ENCODE measurements around the gene CDC42BPA. TPM values are rescaled to one million over a fixed set of nuclear protein-coding genes. Genes with fewer than 3 reads are reported as not detected.

CDC42BPA gene
- polyA plus RNA-seq, 1 donor (not counting 4 experiments of a cell fraction or from before 2014, with no cell fraction given) = 9.2 TPM

GRCh38 chr1:227363825-227364224, 45.5 kb upstream of the CDC42BPA start:
- H3K4me1 ChIP-seq (ENCODE audit: control insufficient read depth, extremely low read depth, insufficient read depth, low read length) = no peaks in the 10 kb centered on the region
- H3K27me3 ChIP-seq (ENCODE audit: control insufficient read depth, extremely low read depth, insufficient read depth, low read length) = no peaks in the 10 kb centered on the region
- H3K4me3 ChIP-seq (ENCODE audit: control insufficient read depth in 2 of 3, extremely low read depth in 1 of 3, insufficient read depth in 2 of 3, low read depth in 1 of 3, low read length in 3 of 3) = no peak overlapping the region
- FAIRE-seq (no peak), DNase-seq (ENCODE audit: low read depth, low spot score) (no peak)
- no peaks in the 10 kb centered on the region for H3K9me3 ChIP-seq (ENCODE audit: control insufficient read depth, low read depth, low read length)
- H2AFZ ChIP-seq (ENCODE audit: control insufficient read depth, low read length) = no peak overlapping the region
- H3K9me1 ChIP-seq (ENCODE audit: control insufficient read depth, extremely low read depth, insufficient read depth, low read length) = no peaks in the 10 kb centered on the region
- dilution Hi-C loops (cut with MboI; ENCODE audit: extremely low pct_ligation_motif_present, low sequenced_read_pairs) = no loop called here
- no peak overlapping the region for H3K4me2 ChIP-seq (ENCODE audit: control insufficient read depth, extremely low read depth, insufficient read depth, low read depth, low read length)
- TF ChIP-seq, protein P1, sequence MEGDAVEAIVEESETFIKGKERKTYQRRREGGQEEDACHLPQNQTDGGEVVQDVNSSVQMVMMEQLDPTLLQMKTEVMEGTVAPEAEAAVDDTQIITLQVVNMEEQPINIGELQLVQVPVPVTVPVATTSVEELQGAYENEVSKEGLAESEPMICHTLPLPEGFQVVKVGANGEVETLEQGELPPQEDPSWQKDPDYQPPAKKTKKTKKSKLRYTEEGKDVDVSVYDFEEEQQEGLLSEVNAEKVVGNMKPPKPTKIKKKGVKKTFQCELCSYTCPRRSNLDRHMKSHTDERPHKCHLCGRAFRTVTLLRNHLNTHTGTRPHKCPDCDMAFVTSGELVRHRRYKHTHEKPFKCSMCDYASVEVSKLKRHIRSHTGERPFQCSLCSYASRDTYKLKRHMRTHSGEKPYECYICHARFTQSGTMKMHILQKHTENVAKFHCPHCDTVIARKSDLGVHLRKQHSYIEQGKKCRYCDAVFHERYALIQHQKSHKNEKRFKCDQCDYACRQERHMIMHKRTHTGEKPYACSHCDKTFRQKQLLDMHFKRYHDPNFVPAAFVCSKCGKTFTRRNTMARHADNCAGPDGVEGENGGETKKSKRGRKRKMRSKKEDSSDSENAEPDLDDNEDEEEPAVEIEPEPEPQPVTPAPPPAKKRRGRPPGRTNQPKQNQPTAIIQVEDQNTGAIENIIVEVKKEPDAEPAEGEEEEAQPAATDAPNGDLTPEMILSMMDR (optimal IDR thresholded peaks at IDR 0.05 in 1 of 3, IDR thresholded peaks at IDR 0.05 in 1 of 3, conservative IDR thresholded peaks at IDR 0.05 in 1 of 3; ENCODE audit: extremely low read depth in 1 of 3, insufficient read depth in 2 of 3, low read length in 3 of 3) = no peak
- TF ChIP-seq EZH2 (IDR thresholded peaks at IDR 0.05; ENCODE audit: low read length) = no peak
- no peaks in the 10 kb centered on the region for H3K36me3 ChIP-seq (ENCODE audit: control insufficient read depth in 2 of 2, extremely low read depth in 1 of 2, insufficient read depth in 2 of 2, low read length in 2 of 2)
- no peak overlapping the region for H3K27ac ChIP-seq (ENCODE audit: control insufficient read depth, insufficient read depth, low read length)
- H3K79me2 ChIP-seq (ENCODE audit: control insufficient read depth, insufficient read depth, low read length) = no peaks in the 10 kb centered on the region
- H4K20me1 ChIP-seq (ENCODE audit: control insufficient read depth, extremely low read depth, insufficient read depth, low read length) = no peaks in the 10 kb centered on the region
- no peak overlapping the region for H3K9ac ChIP-seq (ENCODE audit: control insufficient read depth, extremely low read depth, insufficient read depth, low read length)

DNA sequence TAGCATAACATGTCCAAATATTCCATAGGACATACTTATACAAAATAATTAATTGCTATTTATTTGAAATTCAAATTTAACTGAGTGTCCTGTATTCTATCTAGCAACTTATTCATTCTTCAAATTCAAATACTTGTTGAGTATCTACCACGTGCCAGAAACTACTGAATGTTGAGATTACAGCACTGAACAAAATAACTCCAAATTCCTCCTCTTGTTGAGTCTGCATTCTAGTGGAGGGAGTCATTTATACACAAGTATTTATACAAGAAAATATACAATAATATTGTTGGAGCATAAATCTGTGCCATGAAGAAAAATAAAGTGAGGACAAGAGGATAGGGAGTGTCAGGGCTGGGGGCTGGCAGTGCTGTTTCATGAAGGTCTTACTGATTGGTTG, 43.7 kb upstream of the CDC42BPA start:
- FAIRE-seq = no peak
- H3K4me2 ChIP-seq (ENCODE audit: control insufficient read depth, extremely low read depth, insufficient read depth, low read depth, low read length) = no peak overlapping the region

More for the DNA sequence above, 43.7 kb upstream of the CDC42BPA start:
- dilution Hi-C loops (cut with MboI; ENCODE audit: extremely low pct_ligation_motif_present, low sequenced_read_pairs) = no loop called here
- no peak overlapping the region for H2AFZ ChIP-seq (ENCODE audit: control insufficient read depth, low read length)
- no peak overlapping the region for H3K27ac ChIP-seq (ENCODE audit: control insufficient read depth, insufficient read depth, low read length)
- H3K36me3 ChIP-seq (ENCODE audit: control insufficient read depth in 2 of 2, extremely low read depth in 1 of 2, insufficient read depth in 2 of 2, low read length in 2 of 2) = no peaks in the 10 kb centered on the region
- H3K79me2 ChIP-seq (ENCODE audit: control insufficient read depth, insufficient read depth, low read length) = no peaks in the 10 kb centered on the region
- H3K27me3 ChIP-seq (ENCODE audit: control insufficient read depth, extremely low read depth, insufficient read depth, low read length) = no peaks in the 10 kb centered on the region
- H4K20me1 ChIP-seq (ENCODE audit: control insufficient read depth, extremely low read depth, insufficient read depth, low read length) = no peaks in the 10 kb centered on the region
- TF ChIP-seq, protein P1 (optimal IDR thresholded peaks at IDR 0.05 in 1 of 3, IDR thresholded peaks at IDR 0.05 in 1 of 3, conservative IDR thresholded peaks at IDR 0.05 in 1 of 3; ENCODE audit: extremely low read depth in 1 of 3, insufficient read depth in 2 of 3, low read length in 3 of 3) = no peak
- TF ChIP-seq EZH2 (IDR thresholded peaks at IDR 0.05; ENCODE audit: low read length) = no peak
- H3K4me3 ChIP-seq (ENCODE audit: control insufficient read depth in 2 of 3, extremely low read depth in 1 of 3, insufficient read depth in 2 of 3, low read depth in 1 of 3, low read length in 3 of 3) = no peak overlapping the region
- DNase-seq (ENCODE audit: low read depth, low spot score) = no peak
- H3K9ac ChIP-seq (ENCODE audit: control insufficient read depth, extremely low read depth, insufficient read depth, low read length) = no peak overlapping the region
- no peaks in the 10 kb centered on the region for H3K9me1 ChIP-seq (ENCODE audit: control insufficient read depth, extremely low read depth, insufficient read depth, low read length)
- H3K9me3 ChIP-seq (ENCODE audit: control insufficient read depth, low read depth, low read length) = no peaks in the 10 kb centered on the region
- H3K4me1 ChIP-seq (ENCODE audit: control insufficient read depth, extremely low read depth, insufficient read depth, low read length) = peaks cover 10% of the 10 kb centered on the region
